WTC11 (cell line): ENCODE measurements around the gene NEB.
"Not testable (repeated sequence)": the region's sequence is repeated elsewhere in the genome, so short reads cannot be mapped to it uniquely, and the experiment has no call there.

Source experiments
- TF ChIP-seq, protein P1 (sequence below): fragments of 200-600 bp; IDR thresholded peaks from 2 replicates; pipeline ENCODE4 v1.8.0; 2022; ENCODE audit warnings: antibody characterized with exemption
- TF ChIP-seq, protein P2 (sequence below): sonication (generic); formaldehyde crosslinking; IDR thresholded peaks from 2 replicates; pipeline ENCODE4 v1.8.0; 2022; ENCODE audit warnings: mild to moderate bottlenecking, missing genetic modification reagents
- TF ChIP-seq, protein P3 (sequence below): sonication (generic); formaldehyde crosslinking; IDR thresholded peaks from 2 replicates; pipeline ENCODE4 v1.8.1; 2022; ENCODE audit warnings: low read depth, missing genetic modification reagents, borderline replicate concordance

DNA sequence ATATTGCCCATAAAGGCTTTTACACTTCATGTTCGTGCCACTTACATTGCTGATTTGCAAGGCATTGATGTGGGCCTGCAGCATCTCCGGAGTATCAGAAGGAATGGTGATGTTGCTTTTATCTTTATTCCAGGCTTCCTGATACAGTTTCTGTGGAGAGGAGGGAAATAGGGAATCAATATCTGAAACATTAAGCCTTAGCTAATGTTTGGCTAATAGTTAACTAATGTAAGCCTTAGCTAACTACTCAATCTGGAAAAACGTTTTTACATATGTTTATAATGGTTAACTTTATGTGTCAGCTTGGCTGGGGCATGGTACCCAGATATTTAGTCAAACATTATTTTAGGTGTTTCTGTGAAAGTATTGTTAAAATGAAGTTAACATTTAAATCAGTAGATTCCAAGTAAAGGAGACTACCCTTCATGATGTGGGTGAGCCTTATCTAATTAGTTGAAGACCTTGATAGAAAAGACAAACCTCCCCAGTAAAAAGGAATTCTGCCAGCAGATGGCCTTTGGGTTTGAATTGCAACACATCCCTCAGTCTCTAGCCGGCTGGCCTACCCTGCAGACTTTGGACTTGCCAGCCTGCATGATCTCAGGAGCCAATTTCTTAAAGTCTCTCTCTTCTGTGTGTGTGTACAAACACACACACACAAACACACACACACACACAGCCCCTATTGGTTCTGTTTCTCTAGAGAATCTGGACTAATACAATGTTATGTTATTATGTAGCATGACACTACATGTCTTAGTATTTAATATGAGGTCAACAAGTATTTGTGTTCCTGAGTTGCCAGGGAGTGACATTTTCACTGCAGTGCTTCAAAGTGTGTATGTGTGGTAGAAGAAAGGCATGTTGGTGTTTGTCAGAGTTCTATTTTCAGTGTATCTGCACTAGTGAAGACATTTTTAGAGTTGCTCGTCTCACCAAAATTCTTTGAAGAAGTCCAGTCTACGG is 126.5 kb downstream of the NEB start:
- TF ChIP-seq, protein P1, sequence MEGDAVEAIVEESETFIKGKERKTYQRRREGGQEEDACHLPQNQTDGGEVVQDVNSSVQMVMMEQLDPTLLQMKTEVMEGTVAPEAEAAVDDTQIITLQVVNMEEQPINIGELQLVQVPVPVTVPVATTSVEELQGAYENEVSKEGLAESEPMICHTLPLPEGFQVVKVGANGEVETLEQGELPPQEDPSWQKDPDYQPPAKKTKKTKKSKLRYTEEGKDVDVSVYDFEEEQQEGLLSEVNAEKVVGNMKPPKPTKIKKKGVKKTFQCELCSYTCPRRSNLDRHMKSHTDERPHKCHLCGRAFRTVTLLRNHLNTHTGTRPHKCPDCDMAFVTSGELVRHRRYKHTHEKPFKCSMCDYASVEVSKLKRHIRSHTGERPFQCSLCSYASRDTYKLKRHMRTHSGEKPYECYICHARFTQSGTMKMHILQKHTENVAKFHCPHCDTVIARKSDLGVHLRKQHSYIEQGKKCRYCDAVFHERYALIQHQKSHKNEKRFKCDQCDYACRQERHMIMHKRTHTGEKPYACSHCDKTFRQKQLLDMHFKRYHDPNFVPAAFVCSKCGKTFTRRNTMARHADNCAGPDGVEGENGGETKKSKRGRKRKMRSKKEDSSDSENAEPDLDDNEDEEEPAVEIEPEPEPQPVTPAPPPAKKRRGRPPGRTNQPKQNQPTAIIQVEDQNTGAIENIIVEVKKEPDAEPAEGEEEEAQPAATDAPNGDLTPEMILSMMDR = not testable (repeated sequence)
- TF ChIP-seq, protein P2, sequence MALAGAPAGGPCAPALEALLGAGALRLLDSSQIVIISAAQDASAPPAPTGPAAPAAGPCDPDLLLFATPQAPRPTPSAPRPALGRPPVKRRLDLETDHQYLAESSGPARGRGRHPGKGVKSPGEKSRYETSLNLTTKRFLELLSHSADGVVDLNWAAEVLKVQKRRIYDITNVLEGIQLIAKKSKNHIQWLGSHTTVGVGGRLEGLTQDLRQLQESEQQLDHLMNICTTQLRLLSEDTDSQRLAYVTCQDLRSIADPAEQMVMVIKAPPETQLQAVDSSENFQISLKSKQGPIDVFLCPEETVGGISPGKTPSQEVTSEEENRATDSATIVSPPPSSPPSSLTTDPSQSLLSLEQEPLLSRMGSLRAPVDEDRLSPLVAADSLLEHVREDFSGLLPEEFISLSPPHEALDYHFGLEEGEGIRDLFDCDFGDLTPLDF = not testable (repeated sequence)
- TF ChIP-seq, protein P3, sequence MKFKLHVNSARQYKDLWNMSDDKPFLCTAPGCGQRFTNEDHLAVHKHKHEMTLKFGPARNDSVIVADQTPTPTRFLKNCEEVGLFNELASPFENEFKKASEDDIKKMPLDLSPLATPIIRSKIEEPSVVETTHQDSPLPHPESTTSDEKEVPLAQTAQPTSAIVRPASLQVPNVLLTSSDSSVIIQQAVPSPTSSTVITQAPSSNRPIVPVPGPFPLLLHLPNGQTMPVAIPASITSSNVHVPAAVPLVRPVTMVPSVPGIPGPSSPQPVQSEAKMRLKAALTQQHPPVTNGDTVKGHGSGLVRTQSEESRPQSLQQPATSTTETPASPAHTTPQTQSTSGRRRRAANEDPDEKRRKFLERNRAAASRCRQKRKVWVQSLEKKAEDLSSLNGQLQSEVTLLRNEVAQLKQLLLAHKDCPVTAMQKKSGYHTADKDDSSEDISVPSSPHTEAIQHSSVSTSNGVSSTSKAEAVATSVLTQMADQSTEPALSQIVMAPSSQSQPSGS (CRISPR knock-in tag) = not testable (repeated sequence)
